HG02763 (cell line): Measurements from ENCODE around the gene USE1.
A peak's percentile ranks its signal among the peaks of the same experiment; 100 is the strongest.

Source experiments
- ATAC-seq: cut with Tn5 transposase; IDR thresholded peaks from one replicate; pipeline ENCODE4 v1.9.1; 2021; ENCODE audit warnings: mild to moderate bottlenecking, moderate library complexity; ENCODE audit not compliant: unreplicated experiment

The USE1 gene

GRCh38 chr19:17235300-17235970 lies 20.3 kb downstream of the USE1 start:
- ATAC-seq = peak; percentile 69

GRCh38 chr19:17235971-17236777 lies 21.0 kb downstream of the USE1 start:
- no peak for ATAC-seq

GRCh38 chr19:17236811-17237543 lies 21.8 kb downstream of the USE1 start:
- no peak for ATAC-seq

GRCh38 chr19:17237747-17238706 lies 22.9 kb downstream of the USE1 start:
- no peak for ATAC-seq

- no peak for ATAC-seq
Observed at GRCh38 chr19:17240062-17240752, 25.1 kb downstream of the USE1 start.

- no peak for ATAC-seq
Observed at GRCh38 chr19:17240826-17241399, 25.8 kb downstream of the USE1 start.

GRCh38 chr19:17242431-17243208 lies 27.5 kb downstream of the USE1 start:
- ATAC-seq = no peak

- no peak for ATAC-seq
Observed at GRCh38 chr19:17243211-17243829, 28.2 kb downstream of the USE1 start.

- ATAC-seq = no peak
Observed at GRCh38 chr19:17243830-17244617, 28.9 kb downstream of the USE1 start.

GRCh38 chr19:17244618-17245534 lies 29.7 kb downstream of the USE1 start:
- peak; percentile 4 for ATAC-seq

- ATAC-seq = no peak
Observed at GRCh38 chr19:17245535-17245984, 30.4 kb downstream of the USE1 start, which contains the start of gene NR2F6. Gene NR2F6, minus strand, starts transcription at chr19:17245919. Its CDS starts 699 bp downstream, at chr19:17245220.

- ATAC-seq = no peak
Observed at GRCh38 chr19:17246681-17247425, 31.7 kb downstream of the USE1 start.

GRCh38 chr19:17248011-17248776 lies 33.0 kb downstream of the USE1 start:
- ATAC-seq = no peak

GRCh38 chr19:17249887-17250548 lies 34.9 kb downstream of the USE1 start:
- no peak for ATAC-seq
